ENCODE measurements around the gene SPATS2L.

The SPATS2L gene

GRCh38 chr2:200272320-200272719 is 34.2 kb upstream of the SPATS2L start:
- H3K9ac ChIP-seq (ENCODE audit: low read length): no peak overlapping the region
- H3K36me3 ChIP-seq (ENCODE audit: control insufficient read depth, insufficient read depth, low read length, severe bottlenecking): no peaks in the 10 kb centered on the region
- H3K27me3 ChIP-seq (replicated peaks; ENCODE audit: control insufficient read depth, insufficient read depth, low read length): no peaks in the 10 kb centered on the region
- H3K4me1 ChIP-seq (ENCODE audit: control insufficient read depth, insufficient read depth, low read length): no peaks in the 10 kb centered on the region
- H3K9me3 ChIP-seq (ENCODE audit: control insufficient read depth, low read length): no peaks in the 10 kb centered on the region
- H3K4me3 ChIP-seq (ENCODE audit: low read length): no peak overlapping the region
- DNase-seq (ENCODE audit: low read depth): no peak

GRCh38 chr2:200274116-200275075 is 32.1 kb upstream of the SPATS2L start:
- Histone ChIP-seq H3K27me3 (replicated peaks; ENCODE audit: control insufficient read depth, insufficient read depth, low read length) (no peaks in the 10 kb centered on the region), H3K9ac (ENCODE audit: low read length) (no peak overlapping the region), H3K9me3 (ENCODE audit: control insufficient read depth, low read length) (no peaks in the 10 kb centered on the region), H3K4me3 (ENCODE audit: low read length) (no peak overlapping the region), H3K36me3 (ENCODE audit: control insufficient read depth, insufficient read depth, low read length, severe bottlenecking) (no peaks in the 10 kb centered on the region), H3K4me1 (ENCODE audit: control insufficient read depth, insufficient read depth, low read length) (no peaks in the 10 kb centered on the region)
- DNase-seq (ENCODE audit: low read depth): no peak

GRCh38 chr2:200275295-200276013 is 31.0 kb upstream of the SPATS2L start:
- Histone ChIP-seq H3K36me3 (ENCODE audit: control insufficient read depth, insufficient read depth, low read length, severe bottlenecking) (no peaks in the 10 kb centered on the region), H3K27me3 (replicated peaks; ENCODE audit: control insufficient read depth, insufficient read depth, low read length) (no peaks in the 10 kb centered on the region), H3K4me1 (ENCODE audit: control insufficient read depth, insufficient read depth, low read length) (no peaks in the 10 kb centered on the region), H3K4me3 (ENCODE audit: low read length) (no peak overlapping the region), H3K9ac (ENCODE audit: low read length) (no peak overlapping the region), H3K9me3 (ENCODE audit: control insufficient read depth, low read length) (no peaks in the 10 kb centered on the region)
- no peak for DNase-seq (ENCODE audit: low read depth)

DNA sequence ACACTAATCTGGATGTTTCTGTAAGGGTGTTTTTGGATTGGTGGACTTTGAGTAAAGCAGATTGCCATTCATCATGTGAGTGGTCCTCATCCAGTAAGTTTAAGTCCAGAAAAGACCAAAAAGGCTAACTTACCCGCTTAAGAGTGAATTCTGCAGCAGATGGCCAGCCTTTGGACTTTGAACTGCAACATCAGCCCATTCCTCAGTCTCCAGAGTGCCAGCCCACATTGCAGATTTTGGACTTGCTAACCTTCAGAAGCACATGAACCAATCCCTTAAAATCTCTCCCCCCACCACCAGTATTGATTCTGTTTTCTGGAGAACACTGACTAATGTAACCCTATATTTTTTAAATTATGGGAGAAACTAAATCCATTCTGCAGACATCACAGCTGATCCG is 30.0 kb upstream of the SPATS2L start:
- DNase-seq (ENCODE audit: low read depth): no peak
- H3K9me3 ChIP-seq (ENCODE audit: control insufficient read depth, low read length): no peaks in the 10 kb centered on the region
- no peaks in the 10 kb centered on the region for H3K4me1 ChIP-seq (ENCODE audit: control insufficient read depth, insufficient read depth, low read length)
- H3K4me3 ChIP-seq (ENCODE audit: low read length): no peak overlapping the region
- no peak overlapping the region for H3K9ac ChIP-seq (ENCODE audit: low read length)
- no peaks in the 10 kb centered on the region for H3K36me3 ChIP-seq (ENCODE audit: control insufficient read depth, insufficient read depth, low read length, severe bottlenecking)
- H3K27me3 ChIP-seq (replicated peaks; ENCODE audit: control insufficient read depth, insufficient read depth, low read length): no peaks in the 10 kb centered on the region

DNA sequence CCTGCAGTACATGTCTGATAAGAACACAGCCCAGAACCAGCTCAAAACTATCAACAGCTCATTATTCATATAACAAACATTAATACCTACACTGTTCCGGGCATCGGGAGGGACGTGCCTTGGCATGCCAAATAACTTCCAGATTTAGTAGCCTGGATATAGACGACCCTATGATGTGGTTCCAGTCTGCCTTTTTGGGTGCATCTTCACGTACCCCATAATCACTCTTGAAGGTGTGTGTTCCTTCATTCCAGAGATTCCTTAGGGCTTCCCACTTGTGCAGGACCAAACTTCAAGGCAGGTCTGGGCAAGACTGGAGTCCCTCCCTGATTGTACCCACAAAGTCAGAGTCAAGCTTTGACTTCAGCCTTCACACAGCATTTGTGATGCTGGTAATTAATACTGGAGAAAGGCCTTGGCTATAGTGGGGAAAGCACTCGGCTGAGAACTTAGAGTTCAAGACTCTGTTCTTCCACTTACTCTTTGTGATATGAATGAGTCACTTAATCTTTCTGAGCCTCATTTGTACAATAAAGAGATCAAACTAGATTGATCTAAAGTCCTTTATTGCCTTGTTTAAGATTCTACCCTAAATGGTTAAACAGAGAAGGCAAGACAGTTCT is 27.7 kb upstream of the SPATS2L start:
- H3K4me1 ChIP-seq (ENCODE audit: control insufficient read depth, insufficient read depth, low read length): no peaks in the 10 kb centered on the region
- H3K9me3 ChIP-seq (ENCODE audit: control insufficient read depth, low read length): no peaks in the 10 kb centered on the region
- no peaks in the 10 kb centered on the region for H3K36me3 ChIP-seq (ENCODE audit: control insufficient read depth, insufficient read depth, low read length, severe bottlenecking)
- no peak for DNase-seq (ENCODE audit: low read depth)
- H3K4me3 ChIP-seq (ENCODE audit: low read length): no peak overlapping the region
- H3K9ac ChIP-seq (ENCODE audit: low read length): no peak overlapping the region
- no peaks in the 10 kb centered on the region for H3K27me3 ChIP-seq (replicated peaks; ENCODE audit: control insufficient read depth, insufficient read depth, low read length)

GRCh38 chr2:200279857-200280256 is 26.6 kb upstream of the SPATS2L start:
- Histone ChIP-seq H3K9ac (ENCODE audit: low read length) (no peak overlapping the region), H3K4me3 (ENCODE audit: low read length) (no peak overlapping the region), H3K4me1 (ENCODE audit: control insufficient read depth, insufficient read depth, low read length) (no peaks in the 10 kb centered on the region), H3K27me3 (replicated peaks; ENCODE audit: control insufficient read depth, insufficient read depth, low read length) (no peaks in the 10 kb centered on the region), H3K9me3 (ENCODE audit: control insufficient read depth, low read length) (no peaks in the 10 kb centered on the region), H3K36me3 (ENCODE audit: control insufficient read depth, insufficient read depth, low read length, severe bottlenecking) (no peaks in the 10 kb centered on the region)
- peak; percentile 35 for DNase-seq (ENCODE audit: low read depth)

DNA sequence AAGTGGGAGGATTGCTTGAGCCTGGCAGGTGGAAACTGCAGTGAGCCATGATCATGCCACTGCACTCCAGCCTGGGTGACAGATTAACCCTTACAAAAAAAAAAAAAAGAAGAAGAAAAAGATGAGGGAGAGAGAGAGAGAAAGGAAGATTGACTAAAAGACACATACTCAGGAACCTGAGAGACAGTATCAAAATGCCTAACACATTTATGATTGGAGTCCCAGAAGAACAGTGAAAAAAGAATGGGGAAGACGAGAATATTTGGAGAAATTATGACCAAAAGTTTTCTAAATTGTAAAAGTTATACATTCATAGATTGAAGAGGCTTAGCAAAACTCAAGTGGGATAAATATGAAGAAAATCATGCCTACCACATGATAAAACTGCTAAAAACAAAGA is 19.9 kb upstream of the SPATS2L start:
- no peak for DNase-seq (ENCODE audit: low read depth)
- Histone ChIP-seq H3K4me1 (ENCODE audit: control insufficient read depth, insufficient read depth, low read length) (peaks cover 6% of the 10 kb centered on the region), H3K27me3 (replicated peaks; ENCODE audit: control insufficient read depth, insufficient read depth, low read length) (no peaks in the 10 kb centered on the region), H3K36me3 (ENCODE audit: control insufficient read depth, insufficient read depth, low read length, severe bottlenecking) (no peaks in the 10 kb centered on the region), H3K9me3 (ENCODE audit: control insufficient read depth, low read length) (no peaks in the 10 kb centered on the region), H3K9ac (ENCODE audit: low read length) (no peak overlapping the region), H3K4me3 (ENCODE audit: low read length) (no peak overlapping the region)

DNA sequence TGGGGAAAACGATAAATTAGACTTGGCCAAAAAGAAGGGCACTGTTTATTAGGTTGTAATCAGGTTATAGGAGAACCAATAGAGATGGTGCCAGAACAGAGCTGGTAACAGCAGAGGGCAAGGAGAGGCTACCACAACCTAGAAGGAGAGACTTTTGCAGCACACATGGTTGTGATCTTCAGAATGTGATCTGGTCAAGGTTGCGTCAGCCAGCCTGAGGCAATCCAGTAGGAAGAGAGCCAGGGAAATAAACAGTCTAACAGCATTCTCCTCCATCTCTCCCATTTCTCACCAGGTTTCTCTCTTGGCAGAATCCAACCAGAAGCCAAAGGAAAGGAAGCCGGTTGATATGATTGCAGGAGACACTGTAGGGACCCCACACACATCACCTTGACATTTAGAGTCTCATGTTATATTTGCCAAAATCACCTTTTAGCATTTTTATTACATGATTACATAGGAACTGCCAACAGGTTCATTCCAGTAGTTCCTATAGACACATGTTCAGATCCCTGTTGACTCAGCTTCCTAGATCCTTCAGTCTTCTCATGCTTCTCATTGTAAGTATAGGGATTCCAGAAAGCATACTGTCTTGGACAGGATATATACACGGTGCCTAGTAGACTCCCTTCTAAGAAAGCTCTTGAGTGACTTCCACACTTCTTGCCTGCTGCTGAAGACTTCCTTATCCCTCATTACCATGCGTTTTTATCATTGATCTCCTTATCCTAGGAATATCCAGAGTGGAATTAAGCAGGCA is 17.6 kb upstream of the SPATS2L start:
- H3K27me3 ChIP-seq (replicated peaks; ENCODE audit: control insufficient read depth, insufficient read depth, low read length): no peaks in the 10 kb centered on the region
- DNase-seq (ENCODE audit: low read depth): peak; percentile 92
- H3K4me3 ChIP-seq (ENCODE audit: low read length): no peak overlapping the region

GRCh38 chr2:200296118-200296517 is 10.4 kb upstream of the SPATS2L start:
- Histone ChIP-seq H3K36me3 (ENCODE audit: control insufficient read depth, insufficient read depth, low read length, severe bottlenecking) (no peaks in the 10 kb centered on the region), H3K9me3 (ENCODE audit: control insufficient read depth, low read length) (no peaks in the 10 kb centered on the region), H3K27me3 (replicated peaks; ENCODE audit: control insufficient read depth, insufficient read depth, low read length) (no peaks in the 10 kb centered on the region), H3K4me1 (ENCODE audit: control insufficient read depth, insufficient read depth, low read length) (no peaks in the 10 kb centered on the region), H3K4me3 (ENCODE audit: low read length) (no peak overlapping the region), H3K9ac (ENCODE audit: low read length) (no peak overlapping the region)
- DNase-seq (ENCODE audit: low read depth): no peak

More for the DNA sequence above, 17.6 kb upstream of the SPATS2L start:
- Histone ChIP-seq H3K9ac (ENCODE audit: low read length) (no peak overlapping the region), H3K4me1 (ENCODE audit: control insufficient read depth, insufficient read depth, low read length) (peaks cover 6% of the 10 kb centered on the region), H3K9me3 (ENCODE audit: control insufficient read depth, low read length) (no peaks in the 10 kb centered on the region), H3K36me3 (ENCODE audit: control insufficient read depth, insufficient read depth, low read length, severe bottlenecking) (no peaks in the 10 kb centered on the region)

DNA sequence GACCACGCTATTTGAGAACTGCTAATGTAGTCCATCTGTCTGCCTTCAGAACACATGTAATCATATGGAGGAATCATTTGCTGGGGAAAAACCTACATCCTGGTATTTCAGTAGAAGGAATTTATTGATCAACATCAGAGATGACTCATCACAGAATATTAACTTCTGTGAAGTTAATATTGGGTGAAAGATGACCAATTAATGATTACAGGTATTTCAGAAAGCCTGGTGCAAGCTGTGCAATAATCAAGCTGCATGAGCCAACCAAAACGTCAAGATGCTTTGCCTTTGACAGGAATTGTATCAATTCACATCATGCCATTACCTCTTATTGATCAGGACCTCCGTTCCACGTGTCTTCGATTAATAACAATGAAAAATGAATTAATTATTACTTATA is 9.4 kb upstream of the SPATS2L start:
- DNase-seq (ENCODE audit: low read depth): no peak
- no peak overlapping the region for H3K9ac ChIP-seq (ENCODE audit: low read length)
- no peaks in the 10 kb centered on the region for H3K27me3 ChIP-seq (replicated peaks; ENCODE audit: control insufficient read depth, insufficient read depth, low read length)
- no peaks in the 10 kb centered on the region for H3K9me3 ChIP-seq (ENCODE audit: control insufficient read depth, low read length)
- no peak overlapping the region for H3K4me3 ChIP-seq (ENCODE audit: low read length)
- H3K36me3 ChIP-seq (ENCODE audit: control insufficient read depth, insufficient read depth, low read length, severe bottlenecking): no peaks in the 10 kb centered on the region
- no peaks in the 10 kb centered on the region for H3K4me1 ChIP-seq (ENCODE audit: control insufficient read depth, insufficient read depth, low read length)

DNA sequence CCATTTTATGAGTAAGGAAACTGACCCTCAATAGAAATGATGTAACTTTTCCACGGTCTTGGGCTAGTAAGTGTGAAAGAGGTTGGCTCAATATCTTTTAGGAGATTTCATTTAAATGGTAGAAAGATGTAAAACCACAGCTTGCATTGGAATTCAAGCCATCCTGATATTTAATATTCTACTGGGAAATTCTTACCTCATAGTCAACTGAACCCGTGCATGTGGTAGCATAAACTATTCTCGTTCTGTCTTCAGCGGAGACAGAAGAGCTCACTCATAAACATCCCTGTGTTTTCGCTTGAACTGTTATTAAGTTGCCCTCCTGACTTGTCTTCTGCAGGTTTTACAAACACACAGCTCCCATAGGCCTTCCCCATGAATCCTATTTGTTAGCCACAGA is 8.5 kb upstream of the SPATS2L start:
- H3K4me3 ChIP-seq (ENCODE audit: low read length): no peak overlapping the region
- no peak overlapping the region for H3K9ac ChIP-seq (ENCODE audit: low read length)
- H3K4me1 ChIP-seq (ENCODE audit: control insufficient read depth, insufficient read depth, low read length): no peaks in the 10 kb centered on the region
- no peaks in the 10 kb centered on the region for H3K27me3 ChIP-seq (replicated peaks; ENCODE audit: control insufficient read depth, insufficient read depth, low read length)
- H3K36me3 ChIP-seq (ENCODE audit: control insufficient read depth, insufficient read depth, low read length, severe bottlenecking): no peaks in the 10 kb centered on the region
- DNase-seq (ENCODE audit: low read depth): no peak
- no peaks in the 10 kb centered on the region for H3K9me3 ChIP-seq (ENCODE audit: control insufficient read depth, low read length)

All from adipocyte (in vitro differentiated cells).